GM19043 (cell line): Measurements from ENCODE around the gene SATB1.
"Not testable (repeated sequence)": the region's sequence is repeated elsewhere in the genome, so short reads cannot be mapped to it uniquely, and the experiment has no call there.

Experiments used
- ATAC-seq: cut with Tn5 transposase; IDR thresholded peaks from one replicate; pipeline ENCODE4 v1.9.1; 2021; ENCODE audit warnings: low read depth; ENCODE audit not compliant: unreplicated experiment

SATB1 gene

DNA sequence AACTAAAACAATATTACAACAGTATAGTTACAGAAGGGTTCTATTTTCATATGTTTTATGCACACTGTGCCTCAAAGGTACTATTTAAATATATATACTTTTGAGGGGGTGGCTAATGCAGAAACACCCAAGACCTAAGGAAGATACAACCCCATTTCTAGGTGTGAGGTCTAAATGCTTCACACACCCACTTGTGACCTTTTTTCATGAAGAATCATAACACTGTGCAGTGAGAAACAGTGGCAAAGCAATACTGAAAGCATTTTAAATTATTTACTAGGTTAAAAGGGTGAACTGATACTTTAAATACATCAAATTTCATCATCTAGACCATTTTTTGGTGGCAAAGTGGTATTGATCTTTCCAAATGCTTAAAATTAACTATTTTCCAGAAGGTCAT, 67.4 kb downstream of the SATB1 start:
- no peak for ATAC-seq

- ATAC-seq, result no peak
Observed at GRCh38 chr3:18355832-18356231, 69.3 kb downstream of the SATB1 start.

- ATAC-seq, result no peak
Observed at GRCh38 chr3:18354701-18355100, 70.4 kb downstream of the SATB1 start.

GRCh38 chr3:18351823-18352744, 73.1 kb downstream of the SATB1 start:
- no peak for ATAC-seq

DNA sequence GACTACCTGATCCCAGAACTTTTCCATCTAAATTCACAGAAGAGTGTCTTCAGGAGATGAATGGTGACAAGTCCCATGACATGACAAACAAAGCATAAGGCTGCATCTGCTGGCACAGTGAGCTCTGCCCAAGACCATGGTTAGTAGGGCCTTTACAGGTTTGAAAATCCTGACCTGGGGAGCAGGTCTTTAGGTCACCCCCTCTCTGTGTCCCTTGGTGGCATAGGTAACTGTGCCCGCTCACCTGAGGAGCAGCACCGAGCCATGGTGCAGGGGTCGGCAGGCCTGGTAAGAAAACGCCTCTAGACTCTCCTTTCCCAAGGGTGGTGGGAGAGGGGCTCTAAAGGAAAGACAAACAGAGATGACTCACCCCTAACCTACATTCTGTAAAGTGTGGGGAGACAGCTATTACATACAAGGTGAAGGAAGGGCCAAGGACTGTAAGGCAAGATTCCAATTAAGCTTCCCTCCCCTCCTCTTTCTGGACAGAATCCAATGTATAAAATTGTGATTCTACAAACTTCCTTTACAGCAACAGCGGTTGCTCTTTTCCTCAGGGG, 74.0 kb downstream of the SATB1 start:
- ATAC-seq, result no peak

- ATAC-seq, result no peak
Observed at GRCh38 chr3:18349197-18349798, 75.8 kb downstream of the SATB1 start.

DNA sequence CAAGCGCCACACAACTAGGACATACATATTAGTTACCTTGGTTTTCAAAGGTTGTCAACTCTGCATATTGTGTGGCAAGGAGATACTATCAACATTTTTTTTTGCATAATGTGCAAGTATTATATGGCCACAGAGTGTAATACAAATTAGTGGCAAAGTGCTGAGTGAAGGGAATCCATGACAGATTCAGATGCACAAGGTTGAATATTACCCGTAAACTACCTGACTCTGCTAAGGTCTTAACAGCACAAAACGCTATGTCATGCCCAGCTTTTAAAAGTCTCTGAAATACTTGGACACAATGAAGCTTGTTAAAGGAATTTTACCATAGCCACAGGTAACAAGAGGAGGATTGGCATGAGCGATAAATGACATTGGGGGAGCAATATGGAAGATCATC, 79.0 kb downstream of the SATB1 start:
- no peak for ATAC-seq

DNA sequence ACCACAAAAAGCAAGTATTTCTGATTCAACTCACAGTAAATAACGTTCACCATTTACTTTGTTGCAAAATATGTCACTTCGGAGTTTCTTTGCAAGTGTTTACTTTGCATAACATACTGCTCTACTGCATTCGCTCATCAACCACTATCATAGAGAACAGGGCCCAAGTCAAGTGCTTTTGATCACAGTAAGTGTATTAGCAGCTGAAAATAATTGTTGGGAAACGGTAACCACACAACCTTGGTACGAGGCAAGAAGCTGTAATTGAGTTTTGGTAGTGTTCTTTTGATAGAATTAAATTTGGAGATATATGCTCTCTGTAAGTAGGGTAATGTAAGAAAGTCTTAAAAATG, 80.1 kb downstream of the SATB1 start:
- ATAC-seq, result no peak

DNA sequence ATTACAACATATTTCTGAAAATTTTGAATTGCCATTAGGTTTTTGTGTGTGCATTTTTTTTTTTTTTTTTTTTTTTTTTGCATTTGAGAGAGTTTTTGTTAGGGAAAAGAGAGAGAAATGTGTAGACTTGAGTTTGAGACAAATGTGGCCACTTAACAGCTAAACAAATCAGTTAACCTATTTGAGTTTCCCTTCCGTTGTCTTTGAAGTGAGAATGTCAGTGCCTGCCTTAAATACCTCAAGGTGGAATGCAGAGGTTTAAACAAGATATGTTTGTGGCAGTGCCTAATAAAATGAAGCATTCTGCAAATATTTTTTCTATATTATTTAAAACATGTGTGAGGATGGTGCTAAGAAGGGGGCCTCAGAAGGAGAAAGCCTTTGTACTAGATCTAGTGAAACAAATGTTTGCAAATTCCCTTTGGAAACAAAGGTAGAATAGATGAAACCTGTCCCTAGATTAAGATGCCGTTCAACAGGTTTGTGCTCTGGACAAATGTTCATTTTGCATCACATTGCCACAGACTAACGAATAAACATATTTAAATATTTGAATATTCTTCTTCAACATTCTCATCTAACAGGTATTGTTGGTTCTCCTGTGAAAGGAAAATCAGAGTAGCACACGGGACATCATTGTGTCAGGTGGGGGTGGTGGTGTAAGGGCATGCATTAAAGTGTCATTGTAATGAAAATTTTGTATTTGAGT, 80.7 kb downstream of the SATB1 start:
- ATAC-seq, result no peak

- ATAC-seq, result no peak
Observed at GRCh38 chr3:18343809-18344208, 81.3 kb downstream of the SATB1 start.

DNA sequence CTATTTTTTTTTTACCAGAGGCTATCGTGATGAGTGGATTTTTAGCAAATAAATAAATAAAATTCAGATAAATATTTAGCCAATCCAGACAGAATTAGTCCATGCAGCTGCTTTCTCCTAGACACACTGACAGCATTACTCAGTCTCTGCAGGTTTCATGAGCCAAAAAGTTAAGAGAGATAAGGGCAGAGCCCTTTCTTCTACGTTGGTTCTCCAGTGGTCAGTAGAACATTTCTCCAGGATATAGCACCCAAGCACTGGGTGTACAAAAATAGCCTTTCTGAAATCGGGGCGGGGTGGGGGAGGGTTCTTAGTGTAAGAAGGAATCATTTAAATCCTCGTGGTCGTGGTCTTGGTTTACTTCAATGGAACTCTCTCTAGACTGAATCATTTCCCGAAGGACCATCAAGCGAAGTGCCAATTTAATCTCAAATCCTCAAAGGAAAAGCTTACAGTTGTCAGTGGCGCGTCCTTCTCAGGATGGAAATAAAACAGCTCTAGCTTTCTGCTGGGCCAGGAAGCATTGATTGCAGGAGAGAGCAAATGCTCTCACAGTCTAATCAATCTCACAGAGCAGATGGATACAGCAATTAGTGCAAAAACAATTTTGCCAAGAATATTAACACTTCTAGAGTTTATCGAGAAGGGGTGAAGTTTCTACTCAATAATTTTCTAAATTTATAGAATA, 86.2 kb downstream of the SATB1 start:
- no peak for ATAC-seq

DNA sequence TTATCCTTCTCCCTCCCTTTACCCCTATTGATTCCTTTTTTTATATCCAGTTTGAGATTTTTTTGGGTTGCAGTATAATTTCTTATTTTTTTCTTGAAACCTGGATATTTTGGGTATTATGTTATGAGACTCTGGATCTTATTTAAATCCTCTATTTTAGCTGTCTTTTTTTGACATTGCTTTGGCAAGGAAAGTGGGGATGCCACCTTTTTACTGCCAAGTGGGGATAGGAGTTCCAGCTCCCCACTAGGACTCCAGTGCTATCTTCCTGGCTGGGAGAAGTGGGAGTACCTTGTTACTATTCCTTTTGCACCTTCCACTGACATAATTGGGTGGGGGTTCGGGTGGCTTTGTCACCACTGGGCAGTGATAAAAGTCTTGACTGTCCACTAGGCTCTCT, 87.9 kb downstream of the SATB1 start:
- no peak for ATAC-seq

- ATAC-seq, result no peak
Observed at GRCh38 chr3:18334837-18335601, 90.1 kb downstream of the SATB1 start.

- ATAC-seq, result not testable (repeated sequence)
Observed at GRCh38 chr3:18330772-18331441, 94.2 kb downstream of the SATB1 start.

- ATAC-seq, result no peak
Observed at GRCh38 chr3:18308096-18308650, 117.0 kb downstream of the SATB1 start.

GRCh38 chr3:18307529-18307928, 117.6 kb downstream of the SATB1 start:
- ATAC-seq, result no peak

DNA sequence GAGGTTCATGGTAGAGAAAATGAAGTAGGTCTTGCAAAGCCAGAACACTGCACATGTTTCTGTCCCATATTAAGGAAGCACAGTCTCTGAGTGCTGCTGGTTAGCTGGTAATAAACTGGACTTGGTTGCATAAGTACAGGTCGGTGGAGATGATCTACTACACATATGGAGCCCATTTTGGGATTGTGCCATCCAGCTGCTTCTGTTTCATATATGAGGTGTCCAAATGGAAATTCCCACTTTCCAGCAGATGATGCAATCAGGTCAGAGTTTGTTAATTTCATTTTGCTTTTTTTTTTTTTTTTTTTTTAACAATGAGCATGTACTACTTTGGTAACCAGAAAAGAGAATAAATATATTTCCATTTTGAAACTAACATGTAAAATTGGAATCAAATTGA, 122.6 kb downstream of the SATB1 start:
- ATAC-seq, result no peak

DNA sequence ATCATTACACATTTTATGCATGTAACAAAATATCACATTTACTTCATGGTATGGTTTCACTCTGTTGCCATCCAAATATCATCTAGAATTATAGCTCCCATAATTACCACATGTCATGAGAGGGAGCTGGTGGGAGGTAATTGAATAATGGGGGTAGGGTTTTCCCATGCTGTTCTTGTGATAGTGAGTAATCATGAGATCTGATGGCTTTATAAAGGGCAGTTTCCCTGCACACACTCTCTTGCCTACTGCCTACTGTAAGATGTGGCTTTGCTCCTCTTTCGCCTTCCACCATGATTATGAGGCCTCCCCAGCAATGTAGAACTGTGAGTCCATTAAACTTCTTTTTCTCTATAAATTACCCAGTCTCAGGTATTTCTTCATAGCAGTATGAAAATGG, 123.4 kb downstream of the SATB1 start:
- no peak for ATAC-seq

GRCh38 chr3:18300916-18301315, 124.2 kb downstream of the SATB1 start:
- no peak for ATAC-seq
